SK-N-SH treated with all-trans-retinoic acid at 6 μM for 48 hours (cell line): ENCODE data around the gene CNPY1.

Experiments used
- ATAC-seq: fragments of 200-7000 bp; cut with Tn5 transposase; 3 replicates; pipeline ENCODE4 v1.9.1; 2020; ENCODE audit warnings: mild to moderate bottlenecking, moderate library complexity
- ARNTL ChIP-seq: fragments of 450-650 bp; formaldehyde crosslinking; IDR thresholded peaks from 2 replicates; pipeline ENCODE4 v1.5.0; 2020; ENCODE audit warnings: low read depth, mild to moderate bottlenecking, moderate library complexity, borderline replicate concordance
- CREB5 ChIP-seq: fragments of 250-450 bp; sonication (Bioruptor Pico); IDR thresholded peaks from 2 replicates; pipeline ENCODE4 v1.5.1; 2020; ENCODE audit warnings: low read depth, mild to moderate bottlenecking, moderate library complexity
- CSDC2 ChIP-seq: fragments of 250-450 bp; sonication (Bioruptor Pico); IDR thresholded peaks from 2 replicates; pipeline ENCODE4 v1.5.0; 2020; ENCODE audit warnings: mild to moderate bottlenecking, moderate library complexity
- CSRNP3 ChIP-seq: fragments of 250-450 bp; sonication (Bioruptor Pico); IDR thresholded peaks from 2 replicates; pipeline ENCODE4 v1.5.1; 2021; ENCODE audit warnings: mild to moderate bottlenecking, moderate library complexity
- ESRRG ChIP-seq: fragments of 250-450 bp; sonication (Bioruptor Pico); IDR thresholded peaks from 2 replicates; pipeline ENCODE4 v1.6.1; 2021; ENCODE audit warnings: mild to moderate bottlenecking
- ISL1 ChIP-seq: fragments of 250-450 bp; sonication (Bioruptor Pico); IDR thresholded peaks from 2 replicates; pipeline ENCODE4 v2.1.2; 2022; ENCODE audit warnings: mild to moderate bottlenecking, moderate library complexity
- OSR1 ChIP-seq: fragments of 250-450 bp; sonication (Bioruptor Pico); IDR thresholded peaks from 2 replicates; pipeline ENCODE4 v1.8.0; 2022; ENCODE audit warnings: moderate library complexity, mild to moderate bottlenecking, inconsistent platforms
- POU6F1 ChIP-seq: fragments of 250-450 bp; sonication (Bioruptor Pico); IDR thresholded peaks from 2 replicates; pipeline ENCODE4 v1.8.0; 2021; ENCODE audit warnings: low read depth, mild to moderate bottlenecking, moderate library complexity, borderline replicate concordance
- PPARA ChIP-seq: fragments of 250-450 bp; sonication (Bioruptor Pico); IDR thresholded peaks from 2 replicates; pipeline ENCODE4 v1.5.0; 2020; ENCODE audit warnings: mild to moderate bottlenecking, borderline replicate concordance
- RARB ChIP-seq: fragments of 250-450 bp; sonication (Bioruptor Pico); IDR thresholded peaks from 2 replicates; pipeline ENCODE4 v1.8.0; 2021; ENCODE audit warnings: mild to moderate bottlenecking, moderate library complexity
- SNAI2 ChIP-seq: fragments of 250-450 bp; sonication (Bioruptor Pico); IDR thresholded peaks from 2 replicates; pipeline ENCODE4 v1.5.0; 2020; ENCODE audit warnings: mild to moderate bottlenecking, moderate library complexity
- TCF4 ChIP-seq: fragments of 250-450 bp; sonication (Bioruptor Pico); IDR thresholded peaks from 2 replicates; pipeline ENCODE4 v1.8.0; 2021; ENCODE audit warnings: mild to moderate bottlenecking, moderate library complexity, borderline replicate concordance
- TOX ChIP-seq: fragments of 250-450 bp; sonication (Bioruptor Pico); IDR thresholded peaks from 2 replicates; pipeline ENCODE4 v1.8.0; 2021; ENCODE audit warnings: mild to moderate bottlenecking, moderate library complexity, borderline replicate concordance
- TSHZ2 ChIP-seq: fragments of 250-450 bp; sonication (Bioruptor Pico); IDR thresholded peaks from 2 replicates; pipeline ENCODE4 v1.5.0; 2020; ENCODE audit warnings: mild to moderate bottlenecking, moderate library complexity
- ZC3H10 ChIP-seq: fragments of 250-450 bp; sonication (Bioruptor Pico); IDR thresholded peaks from 2 replicates; pipeline ENCODE4 v1.5.1; 2021; ENCODE audit warnings: mild to moderate bottlenecking, moderate library complexity
- ZFP3 ChIP-seq: fragments of 250-450 bp; sonication (Bioruptor Pico); IDR thresholded peaks from 2 replicates; pipeline ENCODE4 v1.5.0; 2020; ENCODE audit warnings: mild to moderate bottlenecking, moderate library complexity
- ZFP30 ChIP-seq: fragments of 450-650 bp; formaldehyde crosslinking; IDR thresholded peaks from 2 replicates; pipeline ENCODE4 v1.5.0; 2022; ENCODE audit warnings: mild to moderate bottlenecking, moderate library complexity
- ZNF565 ChIP-seq: fragments of 450-650 bp; formaldehyde crosslinking; conservative IDR thresholded peaks from 2 replicates; pipeline ENCODE4 v1.5.0; 2020; ENCODE audit warnings: low read depth, mild to moderate bottlenecking, moderate library complexity
- ZNF70 ChIP-seq: fragments of 450-650 bp; formaldehyde crosslinking; IDR thresholded peaks from 2 replicates; pipeline ENCODE4 v1.5.0; 2020; ENCODE audit warnings: mild to moderate bottlenecking, moderate library complexity
- ZNF8 ChIP-seq: fragments of 450-650 bp; formaldehyde crosslinking; IDR thresholded peaks from 2 replicates; pipeline ENCODE4 v1.5.0; 2020; ENCODE audit warnings: mild to moderate bottlenecking, moderate library complexity

CNPY1 gene

GRCh38 chr7:155514296-155514695 is 32.1 kb downstream of the CNPY1 start:
- no peak for ATAC-seq
- TF ChIP-seq ARNTL (no peak), OSR1 (CRISPR knock-in tag) (no peak), ISL1 (CRISPR knock-in tag) (no peak), CSRNP3 (CRISPR knock-in tag) (no peak), TCF4 (no peak), ZNF8 (no peak), CREB5 (CRISPR knock-in tag) (no peak), ZNF70 (no peak), SNAI2 (no peak), ZFP30 (CRISPR knock-in tag) (no peak), POU6F1 (CRISPR knock-in tag) (no peak), ESRRG (CRISPR knock-in tag) (no peak), RARB (no peak), PPARA (CRISPR knock-in tag) (no peak), TOX (CRISPR knock-in tag) (no peak), ZC3H10 (no peak), ZNF565 (CRISPR knock-in tag) (no peak), ZFP3 (CRISPR knock-in tag) (no peak), CSDC2 (CRISPR knock-in tag) (no peak), TSHZ2 (CRISPR knock-in tag) (no peak)

- ATAC-seq, result no peak
- TF ChIP-seq ZNF70 (no peak), TCF4 (no peak), PPARA (CRISPR knock-in tag) (no peak), TOX (CRISPR knock-in tag) (no peak)
Observed at GRCh38 chr7:155513543-155514285, 32.6 kb downstream of the CNPY1 start.

GRCh38 chr7:155512246-155512887 is 34.0 kb downstream of the CNPY1 start:
- TF ChIP-seq ZFP30 (CRISPR knock-in tag) (no peak), ARNTL (no peak), ZNF565 (CRISPR knock-in tag) (no peak), CREB5 (CRISPR knock-in tag) (no peak), ZC3H10 (no peak), TSHZ2 (CRISPR knock-in tag) (no peak), PPARA (CRISPR knock-in tag) (no peak), ZFP3 (CRISPR knock-in tag) (no peak), ISL1 (CRISPR knock-in tag) (no peak), OSR1 (CRISPR knock-in tag) (no peak)
- no peak for ATAC-seq
